NCI-H510A (cell line): ENCODE results near the gene ZNF724.

Experiments used
- DNase-seq: peaks from one replicate; lab custom pipeline; 2025; lab: John Stamatoyannopoulos, UW

ZNF724 gene

DNA sequence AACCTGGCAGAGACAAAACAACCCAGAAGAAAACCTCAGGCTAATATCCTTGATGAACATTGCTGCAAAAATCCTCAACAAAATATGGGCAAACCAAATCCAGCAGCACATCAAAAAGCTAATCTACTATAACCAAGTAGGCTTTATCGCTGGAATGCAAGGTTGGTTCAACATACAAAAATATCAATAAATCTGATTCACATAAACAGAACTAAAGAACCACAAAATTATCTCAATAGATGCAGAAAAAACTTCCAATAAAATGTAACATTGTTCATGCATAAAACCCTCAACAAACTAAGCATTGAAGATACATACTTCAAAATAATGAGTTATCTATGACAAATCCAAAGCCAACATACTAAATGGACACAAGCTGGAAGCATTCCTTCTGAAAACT is 8.8 kb downstream of the ZNF724 start:
- DNase-seq, result no peak

DNA sequence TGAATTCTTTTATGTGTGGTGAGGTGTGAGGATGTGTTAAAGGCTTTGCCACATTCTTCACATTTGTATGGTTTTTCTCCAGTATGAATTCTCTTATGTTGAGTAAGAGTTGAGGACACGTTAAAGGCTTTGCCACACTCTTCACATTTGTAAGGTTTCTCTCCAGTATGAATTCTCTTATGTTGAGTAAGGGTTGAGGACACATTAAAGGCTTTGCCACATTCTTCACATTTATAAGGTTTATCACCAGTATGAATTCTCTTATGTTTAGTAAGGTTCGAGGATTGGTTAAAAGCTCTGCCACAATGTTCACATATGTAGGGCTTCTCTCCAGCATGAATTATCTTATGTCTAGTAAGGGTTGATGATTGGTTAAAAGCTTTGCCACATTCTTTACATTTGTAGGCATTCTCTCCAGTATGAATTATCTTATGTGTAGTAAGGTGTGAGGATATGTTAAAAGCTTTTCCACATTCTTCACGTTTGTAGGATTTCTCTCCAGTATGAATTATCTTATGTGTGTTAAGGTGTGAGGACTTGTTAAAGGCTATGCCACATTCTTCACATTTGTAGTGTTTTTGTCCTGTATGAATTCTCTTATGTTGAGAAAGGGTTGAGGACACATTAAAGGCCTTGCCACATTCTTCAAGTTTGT is 27.1 kb downstream of the ZNF724 start:
- no peak for DNase-seq

DNA sequence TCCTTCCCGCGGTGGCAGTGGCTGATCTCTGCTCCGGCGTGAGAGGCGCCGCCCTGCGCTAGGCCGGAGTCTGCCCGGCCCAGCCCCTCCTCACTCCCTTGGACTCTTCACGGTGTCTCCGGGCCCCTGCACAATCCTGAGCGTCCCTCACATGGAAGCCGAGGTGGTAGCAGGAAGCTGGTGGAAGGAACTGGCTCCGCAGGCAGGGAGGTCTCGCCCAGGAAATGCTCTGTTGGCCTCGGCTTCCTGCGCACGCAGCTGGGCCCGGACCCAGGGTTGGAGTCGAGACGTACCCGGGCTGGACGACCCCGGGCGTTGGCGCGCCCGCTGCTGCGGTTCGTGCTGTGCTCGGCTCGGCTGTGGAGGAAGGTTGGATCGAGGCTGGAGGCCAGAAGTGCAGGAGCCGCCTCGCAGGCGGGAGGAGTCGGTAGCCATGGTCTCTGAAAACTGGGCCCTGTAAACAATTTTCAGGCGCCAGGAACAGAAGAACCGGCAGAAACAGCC is 46.3 kb downstream of the ZNF724 start:
- no peak for DNase-seq

DNA sequence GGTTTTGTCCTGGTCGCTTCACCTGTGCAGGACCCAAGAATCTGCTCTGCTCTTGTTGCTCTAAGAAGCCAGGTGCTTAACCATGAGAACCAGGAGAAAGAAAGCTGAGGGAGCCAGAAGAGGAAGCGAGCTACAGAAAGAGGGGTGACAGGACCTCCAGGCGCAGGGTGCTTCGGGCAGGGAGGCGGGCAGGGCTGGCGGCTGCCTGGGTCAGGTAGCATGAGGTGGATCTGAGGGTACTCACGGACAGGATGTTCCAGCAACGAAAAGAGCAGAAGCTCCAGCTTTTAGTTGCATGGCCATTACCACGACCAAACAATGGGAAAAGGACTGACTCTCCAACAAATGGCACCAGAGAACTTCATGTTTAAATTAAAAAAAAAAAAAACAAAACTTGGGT is 59.9 kb downstream of the ZNF724 start:
- DNase-seq, result no peak

DNA sequence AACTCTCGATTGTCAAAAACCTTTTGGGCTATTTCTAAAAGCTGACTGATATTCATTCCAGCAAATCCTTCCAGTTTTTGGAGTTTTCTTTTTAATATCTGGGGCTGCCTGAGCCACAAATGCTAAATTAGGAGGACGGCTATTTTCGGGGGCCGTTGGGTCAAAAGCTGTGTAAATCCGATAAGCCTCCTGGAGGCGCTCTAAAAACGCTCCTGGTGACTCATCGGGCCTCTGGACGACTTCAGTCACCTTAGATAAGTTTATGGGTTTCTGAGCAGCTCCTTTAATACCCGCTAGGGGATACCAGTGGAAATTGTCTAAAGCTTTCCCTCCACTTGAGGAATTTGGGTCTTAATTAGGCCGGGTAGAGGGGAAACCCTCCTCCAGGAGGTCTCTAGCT is 66.9 kb downstream of the ZNF724 start:
- no peak for DNase-seq
